H1 (cell line): ENCODE measurements around the gene ACER3. TPM values are rescaled to one million over a fixed set of nuclear protein-coding genes. Genes with fewer than 3 reads are reported as not detected.

Source experiments
- CTCF ChIA-PET: fragments of 300-600 bp; sonication (Branson Sonifier 250); formaldehyde crosslinking; loops from one replicate; lab custom pipeline; 2021; ENCODE audit not compliant: partially characterized antibody; lab: Charles Lee
- POLR2A ChIA-PET: fragments of 300-600 bp; sonication (Branson Sonifier 250); formaldehyde crosslinking; loops from one replicate; lab custom pipeline; 2021; ENCODE audit warnings: inconsistent platforms; ENCODE audit not compliant: partially characterized antibody; lab: Charles Lee
- DNase-seq, 2 experiments: peaks; one replicate each; pipeline versions ENCODE4 v3.0.0 to v3.0.0-alpha.2; 2010 to 2022; ENCODE audit warnings: low spot score in 2 of 2, low read depth in 1 of 2, mixed read lengths in 1 of 2
- FAIRE-seq: peaks from 2 replicates; lab custom pipeline; 2011; peaks lifted over from hg19 to GRCh38; lab: Jason Lieb, UNC
- H2AFZ ChIP-seq: 2 replicates; pipeline ENCODE4 v1.8.1; 2012; ENCODE audit warnings: low read length, inconsistent platforms
- H2AK5ac ChIP-seq: 2 replicates; pipeline ENCODE4 v1.6.1; 2013; ENCODE audit warnings: low read depth, low read length
- H2BK120ac ChIP-seq: replicated peaks from 2 replicates; pipeline ENCODE3; 2013; ENCODE audit warnings: low read depth, low read length, inconsistent platforms
- H2BK12ac ChIP-seq: 2 replicates; pipeline ENCODE4 v1.6.1; 2013; ENCODE audit warnings: low read depth, low read length
- H2BK15ac ChIP-seq: 2 replicates; pipeline ENCODE4 v1.6.1; 2013; ENCODE audit warnings: low read length
- H2BK20ac ChIP-seq: 2 replicates; pipeline ENCODE4 v1.6.1; 2013; ENCODE audit warnings: low read length
- H2BK5ac ChIP-seq: 2 replicates; pipeline ENCODE4 v1.6.1; 2013; ENCODE audit warnings: low read depth, low read length
- H3K14ac ChIP-seq: 2 replicates; pipeline ENCODE4 v1.6.1; 2013; ENCODE audit warnings: inconsistent platforms; ENCODE audit not compliant: insufficient read length
- H3K18ac ChIP-seq: 2 replicates; pipeline ENCODE4 v1.6.1; 2013; ENCODE audit warnings: low read length; ENCODE audit errors: extremely low read depth
- H3K23ac ChIP-seq: 2 replicates; pipeline ENCODE4 v1.6.1; 2013; ENCODE audit warnings: inconsistent platforms; ENCODE audit not compliant: insufficient read length
- H3K23me2 ChIP-seq: 2 replicates; pipeline ENCODE4 v1.6.1; 2013; ENCODE audit warnings: low read depth, low read length
- H3K27ac ChIP-seq: 2 replicates; pipeline ENCODE4 v1.6.1; 2011; ENCODE audit warnings: low read depth, low read length, inconsistent platforms
- H3K27me3 ChIP-seq, 4 experiments: replicated peaks in 1 of 4; 1 replicate in 1 of 4; 2 replicates in 3 of 4; pipeline versions ENCODE4 v1.6.1 to v1.8.1; 2011 to 2013; ENCODE audit warnings: low read length in 3 of 4, mild to moderate bottlenecking in 3 of 4, inconsistent platforms in 2 of 4, mixed read lengths in 2 of 4, moderate library complexity in 1 of 4; ENCODE audit not compliant: control insufficient read depth in 3 of 4, insufficient read depth in 3 of 4; ENCODE audit errors: extremely low read depth in 1 of 4
- H3K36me3 ChIP-seq, 4 experiments: 2 replicates each; pipeline versions ENCODE4 v1.6.1 to v1.8.1; 2011 to 2013; ENCODE audit warnings: mild to moderate bottlenecking in 4 of 4, low read length in 3 of 4, moderate library complexity in 2 of 4, control low read depth in 1 of 4, inconsistent platforms in 1 of 4; ENCODE audit not compliant: insufficient read depth in 4 of 4, control insufficient read depth in 2 of 4
- H3K4ac ChIP-seq: replicated peaks from 2 replicates; pipeline ENCODE3; 2013; ENCODE audit warnings: low read length, low read depth, mixed read lengths, inconsistent platforms; ENCODE audit not compliant: insufficient read length
- H3K4me1 ChIP-seq, 4 experiments: replicated peaks in 1 of 4; 1 replicate in 1 of 4; 2 replicates in 3 of 4; pipeline versions ENCODE4 v1.6.1 to v1.8.1; 2011 to 2013; ENCODE audit warnings: low read length in 3 of 4, inconsistent platforms in 2 of 4, mixed read lengths in 1 of 4; ENCODE audit not compliant: insufficient read depth in 4 of 4, control insufficient read depth in 3 of 4
- H3K4me2 ChIP-seq, 2 experiments: 2 replicates each; pipeline versions ENCODE4 v1.6.1 to v1.8.1; 2011 to 2013; ENCODE audit warnings: low read depth in 2 of 2, low read length in 2 of 2, control low read depth in 1 of 2, inconsistent platforms in 1 of 2, mild to moderate bottlenecking in 1 of 2; ENCODE audit not compliant: insufficient read depth in 1 of 2
- H3K4me3 ChIP-seq, 4 experiments: fragments of 200-600, 300-600 bp in 1 of 4; sonication (generic), shearing (Covaris generic), sonication (Bioruptor Twin) in 1 of 4; 2 replicates each; pipeline versions ENCODE4 v1.5.1 to v1.8.1; 2011 to 2016; ENCODE audit warnings: low read length in 4 of 4, low read depth in 3 of 4, control low read depth in 2 of 4, inconsistent platforms in 2 of 4, mild to moderate bottlenecking in 2 of 4, mixed read lengths in 1 of 4, moderate library complexity in 1 of 4; ENCODE audit not compliant: insufficient read depth in 2 of 4; ENCODE audit errors: extremely low read depth in 1 of 4
- H3K56ac ChIP-seq: replicated peaks from 2 replicates; pipeline ENCODE3; 2013; ENCODE audit warnings: low read depth, mild to moderate bottlenecking, mixed read lengths, low read length, inconsistent platforms; ENCODE audit not compliant: insufficient read length
- H3K79me1 ChIP-seq: 2 replicates; pipeline ENCODE4 v1.6.1; 2013; ENCODE audit warnings: low read depth, low read length, control low read depth
- H3K79me2 ChIP-seq, 2 experiments: 2 replicates each; pipeline versions ENCODE4 v1.6.1 to v1.8.1; 2012 to 2013; ENCODE audit warnings: low read length in 2 of 2, mild to moderate bottlenecking in 2 of 2, inconsistent platforms in 1 of 2; ENCODE audit not compliant: insufficient read depth in 2 of 2, control insufficient read depth in 1 of 2
- H3K9ac ChIP-seq, 4 experiments: replicated peaks in 1 of 4; 1 replicate in 1 of 4; 2 replicates in 3 of 4; pipeline versions ENCODE4 v1.6.1 to v1.8.1; 2011 to 2013; ENCODE audit warnings: low read depth in 3 of 4, low read length in 3 of 4, control low read depth in 2 of 4, mild to moderate bottlenecking in 2 of 4, moderate library complexity in 2 of 4, inconsistent platforms in 1 of 4; ENCODE audit errors: extremely low read depth in 1 of 4
- H3K9me3 ChIP-seq, 2 experiments: 2 replicates each; pipeline versions ENCODE4 v1.6.1 to v1.8.1; 2012 to 2013; ENCODE audit warnings: mild to moderate bottlenecking in 2 of 2, moderate library complexity in 2 of 2, control low read depth in 1 of 2, inconsistent platforms in 1 of 2, low read depth in 1 of 2, low read length in 1 of 2, mixed read lengths in 1 of 2; ENCODE audit not compliant: insufficient read depth in 2 of 2
- H4K20me1 ChIP-seq, 2 experiments: replicated peaks in 1 of 2; 2 replicates each; pipeline versions ENCODE3 to v1.8.1; 2011 to 2013; ENCODE audit warnings: inconsistent platforms in 2 of 2, low read length in 2 of 2, mild to moderate bottlenecking in 1 of 2; ENCODE audit not compliant: insufficient read depth in 2 of 2, control insufficient read depth in 1 of 2
- H4K5ac ChIP-seq: 2 replicates; pipeline ENCODE4 v1.6.1; 2013; ENCODE audit warnings: low read length, low read depth, mixed read lengths, inconsistent platforms; ENCODE audit not compliant: insufficient read length
- H4K8ac ChIP-seq: 2 replicates; pipeline ENCODE4 v1.8.0; 2013; ENCODE audit warnings: mild to moderate bottlenecking, moderate library complexity, low read length, inconsistent platforms; ENCODE audit not compliant: insufficient read depth; ENCODE audit errors: extremely low read depth
- H4K91ac ChIP-seq: replicated peaks from 2 replicates; pipeline ENCODE3; 2013; ENCODE audit warnings: low read length, mixed read lengths, inconsistent platforms; ENCODE audit not compliant: insufficient read length
- BACH1 ChIP-seq: IDR thresholded peaks from 2 replicates; pipeline ENCODE4 v1.6.1; 2012; ENCODE audit warnings: low read length, improper control_type of control experiment
- BCL11A ChIP-seq, 2 experiments: IDR thresholded peaks; one replicate each; pipeline ENCODE4 v1.6.1; 2011; ENCODE audit warnings: low read depth in 2 of 2, low read length in 2 of 2, mild to moderate bottlenecking in 2 of 2
- BRCA1 ChIP-seq: IDR thresholded peaks from 2 replicates; pipeline ENCODE4 v1.6.1; 2012; ENCODE audit warnings: low read depth, low read length, improper control_type of control experiment
- CHD1 ChIP-seq: IDR thresholded peaks from 2 replicates; pipeline ENCODE4 v1.6.1; 2012; ENCODE audit warnings: low read depth, low read length, improper control_type of control experiment
- EGR1 ChIP-seq: IDR thresholded peaks from 2 replicates; pipeline ENCODE4 v1.6.1; 2011; ENCODE audit warnings: low read depth, low read length, borderline replicate concordance
- FOSL1 ChIP-seq: IDR thresholded peaks from 2 replicates; pipeline ENCODE4 v1.6.1; 2011; ENCODE audit warnings: mild to moderate bottlenecking, low read depth, low read length, moderate library complexity; ENCODE audit not compliant: insufficient read depth
- JUN ChIP-seq: IDR thresholded peaks from 2 replicates; pipeline ENCODE4 v1.6.1; 2011; ENCODE audit warnings: low read depth, mild to moderate bottlenecking, improper control_type of control experiment, low read length
- JUND ChIP-seq: IDR thresholded peaks from 2 replicates; pipeline ENCODE4 v1.6.1; 2011; ENCODE audit warnings: mild to moderate bottlenecking, improper control_type of control experiment, low read length
- KDM4A ChIP-seq: IDR thresholded peaks from one replicate; pipeline ENCODE4 v1.7.1; 2012; ENCODE audit warnings: low read depth, mild to moderate bottlenecking, moderate library complexity, low read length, inconsistent platforms; ENCODE audit not compliant: severe bottlenecking
- KDM5A ChIP-seq: fragments of 200-600 bp; IDR thresholded peaks from 2 replicates; pipeline ENCODE4 v1.7.1; 2012; ENCODE audit warnings: mild to moderate bottlenecking, low read length, inconsistent platforms, mixed read lengths
- NRF1 ChIP-seq: IDR thresholded peaks from 2 replicates; pipeline ENCODE4 v1.6.1; 2011; ENCODE audit warnings: mild to moderate bottlenecking, low read depth, low read length, improper control_type of control experiment
- POU5F1 ChIP-seq: IDR thresholded peaks from 2 replicates; pipeline ENCODE4 v1.6.1; 2011; ENCODE audit warnings: low read depth, mild to moderate bottlenecking, low read length, moderate library complexity
- RFX5 ChIP-seq: IDR thresholded peaks from 2 replicates; pipeline ENCODE4 v1.6.1; 2011; ENCODE audit warnings: low read depth, low read length, improper control_type of control experiment, borderline replicate concordance
- RXRA ChIP-seq: IDR thresholded peaks from 2 replicates; pipeline ENCODE4 v1.6.1; 2011; ENCODE audit warnings: low read depth, mild to moderate bottlenecking, low read length, moderate library complexity; ENCODE audit not compliant: insufficient read depth
- SUZ12 ChIP-seq: fragments of 200-600 bp; sonication (generic); IDR thresholded peaks from 2 replicates; pipeline ENCODE4 v1.6.1; 2012; ENCODE audit warnings: mild to moderate bottlenecking, inconsistent platforms, low read length, moderate library complexity, mixed read lengths
- WGBS, 2 experiments: shearing (Covaris generic) in 1 of 2; methylation state at CpG; one replicate each; pipeline versions ENCODE4 v1.1.6 to v1.1.7; 2013 to 2015; ENCODE audit warnings: low lambda C conversion rate in 2 of 2, mixed read lengths in 2 of 2, inconsistent platforms in 1 of 2, low coverage in 1 of 2, missing lambda C conversion rate in 1 of 2; ENCODE audit not compliant: insufficient replicate concordance in 2 of 2, insufficient coverage in 1 of 2, insufficient read length in 1 of 2; ENCODE audit errors: extremely low coverage in 1 of 2, missing lambda C conversion rate in 1 of 2; 5-methylcytosine and 5-hydroxymethylcytosine counted together
- polyA plus RNA-seq, 7 experiments: library from polyadenylated mRNA; depleted of rRNA in 3 of 7; stranded (reverse) in 5 of 7; unstranded in 2 of 7; fragments of >200 nt in 5 of 7; fragments of 200-250 nt in 2 of 7; gene quantifications; 1 replicate in 5 of 7; 2 replicates in 1 of 7; 4 replicates in 1 of 7; pipeline versions ENCODE4 v1.2.1 to v1.2.3, GENCODE V29; 2011 to 2013; ENCODE audit warnings: missing spikeins in 2 of 7, mixed read lengths in 2 of 7
- total RNA-seq: library from RNA; stranded (reverse); fragmentation: NEBNext Ultra II Directional; extraction: Animal tissue kit (Norgen Biotek cat#: 25700); gene quantifications from 2 replicates; pipeline ENCODE4 v1.2.1, GENCODE V29; 2021

ACER3 gene
- total and polyA plus RNA-seq, 2 of the 8 experiments (the other 6 are each of a cell fraction or from before 2014, with no cell fraction given), result 5.7 to 16.2 TPM

DNA sequence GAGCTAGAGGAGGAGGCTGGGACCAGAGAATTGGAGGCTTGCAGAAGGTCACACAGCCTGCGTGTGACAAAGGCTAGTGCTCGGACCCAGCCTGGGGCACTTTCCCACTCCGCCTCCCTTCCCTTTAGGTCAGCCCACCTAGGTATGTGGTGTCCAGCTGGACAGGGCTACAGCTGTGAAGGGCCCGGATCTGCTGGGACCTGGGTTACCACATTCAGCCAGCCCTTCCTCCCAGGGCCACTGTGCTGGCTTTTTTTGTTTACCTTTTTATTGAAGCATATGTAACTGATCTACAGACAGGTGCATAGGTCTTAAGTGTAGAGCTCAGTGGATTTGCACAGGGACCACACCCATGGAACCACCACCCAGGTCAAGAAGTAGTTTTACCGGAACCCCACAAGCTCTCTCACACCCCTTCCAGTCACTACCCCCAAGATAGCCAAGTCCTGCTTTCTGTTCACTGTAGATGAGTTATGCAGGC lies 214.7 kb downstream of the ACER3 start:
- no peak overlapping the region for H2BK5ac ChIP-seq
- WGBS, 2 experiments, result 85% methylated on average over 4 of the region's 5 CpGs; no CpG with 5 or more reads in 1 of the 2 experiments
- CTCF ChIA-PET, result interaction anchor here (0.8 to 4.5 kb wide), 7 partner anchors 9 to 341 kb away, joined by 3 to 63 read pairs (median 6); partner anchors contain the start of genes CAPN5 and MYO7A
- no peak for TF ChIP-seq RFX5
- TF ChIP-seq BACH1, result no peak
- no peak for TF ChIP-seq KDM4A
- TF ChIP-seq JUND, result no peak
- no peak for TF ChIP-seq JUN
- no peak for TF ChIP-seq RXRA
- TF ChIP-seq POU5F1, result no peak
- TF ChIP-seq SUZ12, result no peak
- TF ChIP-seq NRF1, result no peak
- TF ChIP-seq EGR1, result no peak
- TF ChIP-seq BRCA1, result no peak
- TF ChIP-seq FOSL1, result no peak
- no peak for TF ChIP-seq KDM5A
- TF ChIP-seq BCL11A (IDR thresholded peaks at IDR 0.05; ENCODE audit: low read depth in 2 of 2, low read length in 2 of 2), result no peak
- TF ChIP-seq CHD1, result no peak

More for the DNA sequence above, 214.7 kb downstream of the ACER3 start:
- Histone ChIP-seq H3K4me3 (no peak overlapping the region), H3K4me1 (peaks cover 0 to 4% (median 0%) of the 10 kb centered on the region in 4 experiments; a peak in 1 of 7 replicates), H2AFZ (no peak overlapping the region), H3K9ac (no peak overlapping the region), H2AK5ac (no peak overlapping the region), H2BK120ac (no peak overlapping the region), H3K27ac (no peak overlapping the region), H4K20me1 (peaks cover 0 to 2% of the 10 kb centered on the region in 2 experiments), H2BK15ac (no peak overlapping the region), H3K56ac (no peak overlapping the region), H3K9me3 (no peaks in the 10 kb centered on the region), H3K27me3 (no peaks in the 10 kb centered on the region), H4K91ac (no peak overlapping the region), H4K5ac (no peak overlapping the region), H2BK20ac (no peak overlapping the region), H3K79me1 (no peaks in the 10 kb centered on the region; the same call in 1 of the 2 replicates), H3K4ac (no peak overlapping the region), H3K14ac (no peak overlapping the region), H2BK12ac (no peak overlapping the region), H3K18ac (no peak overlapping the region), H3K23me2 (no peaks in the 10 kb centered on the region), H3K23ac (no peak overlapping the region), H3K4me2 (no peak overlapping the region), H3K79me2 (no peaks in the 10 kb centered on the region), H4K8ac (no peak overlapping the region), H3K36me3 (no peaks in the 10 kb centered on the region)
- DNase-seq (no peak), FAIRE-seq (no peak)
- POLR2A ChIA-PET, result interaction anchor here (0.7 kb wide), 1 partner anchor 9 kb away, joined by 3 read pairs; the partner anchor contains the start of gene CAPN5
